ENCODE measurements around the gene HECTD4. TPM values are rescaled to one million over a fixed set of nuclear protein-coding genes. Genes with fewer than 3 reads are reported as not detected.

The HECTD4 gene
- total RNA-seq, 1 experiment from 2014 or later, result 24.6 TPM

DNA sequence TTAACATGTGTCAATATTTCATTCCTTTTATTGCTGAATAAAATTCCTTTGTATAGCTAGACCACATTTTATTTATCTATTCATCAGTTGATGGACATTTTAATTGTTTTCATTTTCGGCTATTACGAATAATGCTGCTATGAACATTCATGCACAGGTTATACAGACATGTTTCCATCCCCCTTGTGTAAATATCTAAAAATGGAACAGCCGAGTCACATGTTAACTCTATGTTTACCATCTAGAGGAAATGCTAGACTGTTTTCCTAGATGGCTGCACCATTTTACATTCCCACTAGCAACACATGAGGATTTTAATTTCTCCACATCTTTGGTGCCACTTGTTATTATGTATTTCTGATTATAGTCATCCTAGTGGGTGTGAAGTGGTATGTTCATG lies 49.2 kb downstream of the HECTD4 start:
- Histone ChIP-seq H3K27ac (ENCODE audit: low read length) (no peak overlapping the region), H3K4me3 (ENCODE audit: low read length) (no peak overlapping the region), H3K9ac (ENCODE audit: low read length) (no peak overlapping the region), H3K9me3 (ENCODE audit: low read length) (no peaks in the 10 kb centered on the region), H3F3A (ENCODE audit: low read length, unreplicated experiment) (no peaks in the 10 kb centered on the region), H4K20me1 (ENCODE audit: low read length) (no peaks in the 10 kb centered on the region), H3K4me1 (ENCODE audit: insufficient read depth, low read length) (no peaks in the 10 kb centered on the region), H2AFZ (ENCODE audit: low read length) (no peak overlapping the region), H3K79me2 (ENCODE audit: low read length) (0 out of 2 replicates have a peak, but pooled peaks cover 2% of the 10 kb centered on the region), H3K27me3 (ENCODE audit: low read length) (no peaks in the 10 kb centered on the region), H3K36me3 (ENCODE audit: low read depth, low read length) (no peaks in the 10 kb centered on the region), H3K9me2 (replicated peaks; ENCODE audit: low read length) (no peaks in the 10 kb centered on the region; the same call in 1 of the 2 replicates), H3K4me2 (ENCODE audit: low read length) (no peak overlapping the region)
- ATAC-seq (no peak), DNase-seq (no peak)
- POLR2A ChIA-PET (ENCODE audit: unreplicated experiment), result no interaction called here
- CTCF ChIA-PET, result no interaction called here
- intact Hi-C loops (cut with micrococcal nuclease), result no loop called here
- TF ChIP-seq EZH2 (IDR thresholded peaks at IDR 0.05; ENCODE audit: low read length, unreplicated experiment), result no peak
- no peak for TF ChIP-seq EZH2phosphoT487 (IDR thresholded peaks at IDR 0.05; ENCODE audit: borderline replicate concordance, low read length)
- TF ChIP-seq, protein P1, sequence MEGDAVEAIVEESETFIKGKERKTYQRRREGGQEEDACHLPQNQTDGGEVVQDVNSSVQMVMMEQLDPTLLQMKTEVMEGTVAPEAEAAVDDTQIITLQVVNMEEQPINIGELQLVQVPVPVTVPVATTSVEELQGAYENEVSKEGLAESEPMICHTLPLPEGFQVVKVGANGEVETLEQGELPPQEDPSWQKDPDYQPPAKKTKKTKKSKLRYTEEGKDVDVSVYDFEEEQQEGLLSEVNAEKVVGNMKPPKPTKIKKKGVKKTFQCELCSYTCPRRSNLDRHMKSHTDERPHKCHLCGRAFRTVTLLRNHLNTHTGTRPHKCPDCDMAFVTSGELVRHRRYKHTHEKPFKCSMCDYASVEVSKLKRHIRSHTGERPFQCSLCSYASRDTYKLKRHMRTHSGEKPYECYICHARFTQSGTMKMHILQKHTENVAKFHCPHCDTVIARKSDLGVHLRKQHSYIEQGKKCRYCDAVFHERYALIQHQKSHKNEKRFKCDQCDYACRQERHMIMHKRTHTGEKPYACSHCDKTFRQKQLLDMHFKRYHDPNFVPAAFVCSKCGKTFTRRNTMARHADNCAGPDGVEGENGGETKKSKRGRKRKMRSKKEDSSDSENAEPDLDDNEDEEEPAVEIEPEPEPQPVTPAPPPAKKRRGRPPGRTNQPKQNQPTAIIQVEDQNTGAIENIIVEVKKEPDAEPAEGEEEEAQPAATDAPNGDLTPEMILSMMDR (conservative IDR thresholded peaks at IDR 0.05; ENCODE audit: low read depth, low read length), result no peak
- no TSS peak for BruUV-seq (replicated peaks)

DNA sequence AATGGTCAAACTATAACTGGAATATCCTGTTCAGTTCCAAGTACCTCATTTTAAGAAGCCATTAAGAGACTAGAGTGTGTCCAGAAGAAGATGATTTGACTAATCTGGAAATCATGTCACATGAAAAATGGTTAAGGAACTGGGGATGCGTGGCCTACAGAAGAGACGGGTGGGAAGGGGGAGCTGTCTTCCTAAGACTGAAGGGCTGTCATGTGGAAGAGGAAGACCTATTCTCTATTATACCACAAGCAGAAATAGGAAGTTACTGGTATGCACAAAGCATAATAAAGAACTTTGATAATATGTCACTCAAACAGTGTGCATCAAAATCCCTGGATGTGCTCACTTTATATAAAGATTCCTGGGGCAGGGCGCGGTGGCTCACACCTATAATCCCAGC lies 50.3 kb downstream of the HECTD4 start:
- H3K9me2 ChIP-seq (replicated peaks; ENCODE audit: low read length), result no peaks in the 10 kb centered on the region; the same call in 1 of the 2 replicates
- H3K27me3 ChIP-seq (ENCODE audit: low read length), result no peaks in the 10 kb centered on the region
- no peak overlapping the region for H3K4me3 ChIP-seq (ENCODE audit: low read length)
- no peaks in the 10 kb centered on the region for H3K4me1 ChIP-seq (ENCODE audit: insufficient read depth, low read length)
- H3F3A ChIP-seq (ENCODE audit: low read length, unreplicated experiment), result no peaks in the 10 kb centered on the region
- no peak for TF ChIP-seq EZH2 (IDR thresholded peaks at IDR 0.05; ENCODE audit: low read length, unreplicated experiment)
- TF ChIP-seq, protein P1 (conservative IDR thresholded peaks at IDR 0.05; ENCODE audit: low read depth, low read length), result no peak
- no peak for TF ChIP-seq EZH2phosphoT487 (IDR thresholded peaks at IDR 0.05; ENCODE audit: borderline replicate concordance, low read length)
- BruUV-seq (replicated peaks), result no TSS peak
- 0 out of 2 replicates have a peak, but pooled peaks cover 4% of the 10 kb centered on the region for H3K79me2 ChIP-seq (ENCODE audit: low read length)
- H3K27ac ChIP-seq (ENCODE audit: low read length), result no peak overlapping the region
- H3K36me3 ChIP-seq (ENCODE audit: low read depth, low read length), result no peaks in the 10 kb centered on the region
- intact Hi-C loops (cut with micrococcal nuclease), result no loop called here
- ATAC-seq (no peak), DNase-seq (no peak)
- H3K9ac ChIP-seq (ENCODE audit: low read length), result no peak overlapping the region
- no peak overlapping the region for H2AFZ ChIP-seq (ENCODE audit: low read length)
- no peaks in the 10 kb centered on the region for H3K9me3 ChIP-seq (ENCODE audit: low read length)
- POLR2A ChIA-PET (ENCODE audit: unreplicated experiment), result no interaction called here
- no peaks in the 10 kb centered on the region for H4K20me1 ChIP-seq (ENCODE audit: low read length)
- CTCF ChIA-PET, result no interaction called here
- H3K4me2 ChIP-seq (ENCODE audit: low read length), result no peak overlapping the region

DNA sequence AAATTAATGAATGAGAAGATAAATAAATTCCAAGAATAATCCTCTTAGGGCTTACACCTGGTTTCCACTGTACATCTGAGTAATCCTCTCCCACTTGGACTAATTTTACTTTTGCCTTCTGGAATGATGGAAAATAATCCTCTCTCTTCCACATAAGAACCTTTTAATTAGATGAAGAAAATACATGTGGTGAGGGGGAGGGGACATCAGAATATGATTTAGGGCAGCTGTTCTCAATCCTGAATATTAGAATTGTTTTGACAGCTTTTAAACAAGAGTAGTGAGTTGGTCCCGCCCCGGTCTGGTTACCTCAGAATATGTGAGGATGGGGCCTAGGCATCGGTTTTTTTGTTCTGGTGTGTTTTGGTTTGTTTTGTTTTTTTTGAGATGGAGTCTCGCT lies 51.5 kb downstream of the HECTD4 start:
- Histone ChIP-seq H3K9me3 (ENCODE audit: low read length) (no peaks in the 10 kb centered on the region), H3K9ac (ENCODE audit: low read length) (no peak overlapping the region), H4K20me1 (ENCODE audit: low read length) (no peaks in the 10 kb centered on the region), H3K27me3 (ENCODE audit: low read length) (no peaks in the 10 kb centered on the region), H3K4me3 (ENCODE audit: low read length) (no peak overlapping the region), H3F3A (ENCODE audit: low read length, unreplicated experiment) (no peaks in the 10 kb centered on the region), H3K27ac (ENCODE audit: low read length) (no peak overlapping the region), H3K79me2 (ENCODE audit: low read length) (0 out of 2 replicates have a peak, but pooled peaks cover 4% of the 10 kb centered on the region), H2AFZ (ENCODE audit: low read length) (no peak overlapping the region), H3K4me2 (ENCODE audit: low read length) (no peak overlapping the region), H3K9me2 (replicated peaks; ENCODE audit: low read length) (no peaks in the 10 kb centered on the region; the same call in 1 of the 2 replicates), H3K4me1 (ENCODE audit: insufficient read depth, low read length) (no peaks in the 10 kb centered on the region), H3K36me3 (ENCODE audit: low read depth, low read length) (no peaks in the 10 kb centered on the region)
- POLR2A ChIA-PET (ENCODE audit: unreplicated experiment), result no interaction called here
- no TSS peak for BruUV-seq (replicated peaks)
- CTCF ChIA-PET, result no interaction called here
- no peak for ATAC-seq
- intact Hi-C loops (cut with micrococcal nuclease), result no loop called here
- TF ChIP-seq EZH2phosphoT487 (IDR thresholded peaks at IDR 0.05; ENCODE audit: borderline replicate concordance, low read length), result no peak
- TF ChIP-seq, protein P1 (conservative IDR thresholded peaks at IDR 0.05; ENCODE audit: low read depth, low read length), result no peak
- TF ChIP-seq EZH2 (IDR thresholded peaks at IDR 0.05; ENCODE audit: low read length, unreplicated experiment), result no peak
- DNase-seq, result no peak

All from PC-3 (cell line).